GM23338 (cell line): ENCODE data around the gene MAPK7. TPM values are rescaled to one million over a fixed set of nuclear protein-coding genes. Genes with fewer than 3 reads are reported as not detected.

Experiments
- ATAC-seq: fragments of 200-7000 bp; cut with Tn5 transposase; 3 replicates; pipeline ENCODE4 v1.9.1; 2020
- DNase-seq: peaks from one replicate; pipeline ENCODE4 v3.0.0-alpha.2; 2015; ENCODE audit warnings: low spot score
- H2AFZ ChIP-seq: fragments of 200-600 bp; sonication (generic); 2 replicates; pipeline ENCODE4 v1.8.0; 2016; ENCODE audit warnings: antibody characterized with exemption, mild to moderate bottlenecking, moderate library complexity
- H3F3A ChIP-seq: fragments of 200-600 bp; sonication (generic); replicated peaks from 2 replicates; pipeline ENCODE4 v1.8.0; 2017; ENCODE audit warnings: antibody characterized with exemption, mixed run types, low read depth
- H3K27ac ChIP-seq: fragments of 200-600 bp; sonication (generic); 2 replicates; pipeline ENCODE4 v1.6.1; 2016; ENCODE audit warnings: low read depth
- H3K27me3 ChIP-seq: fragments of 200-600 bp; sonication (generic); 2 replicates; pipeline ENCODE4 v1.8.0; 2016; ENCODE audit warnings: mild to moderate bottlenecking, mixed run types, moderate library complexity; ENCODE audit not compliant: insufficient read depth
- H3K36me3 ChIP-seq: fragments of 200-600 bp; sonication (generic); 2 replicates; pipeline ENCODE4 v1.8.0; 2016; ENCODE audit warnings: mild to moderate bottlenecking; ENCODE audit not compliant: insufficient read depth
- H3K4me1 ChIP-seq: fragments of 200-600 bp; sonication (generic); 2 replicates; pipeline ENCODE4 v1.8.0; 2016; ENCODE audit warnings: mild to moderate bottlenecking, moderate library complexity; ENCODE audit not compliant: insufficient read depth
- H3K4me2 ChIP-seq: fragments of 200-600 bp; sonication (generic); 2 replicates; pipeline ENCODE4 v1.7.1; 2017; ENCODE audit warnings: mixed run types
- H3K4me3 ChIP-seq: fragments of 200-600 bp; sonication (generic); 2 replicates; pipeline ENCODE4 v1.6.1; 2016; ENCODE audit warnings: mixed run types
- H3K79me2 ChIP-seq: fragments of 200-600 bp; sonication (generic); replicated peaks from 2 replicates; pipeline ENCODE4 v1.8.0; 2017; ENCODE audit warnings: mild to moderate bottlenecking; ENCODE audit not compliant: insufficient read depth
- H3K9me2 ChIP-seq: fragments of 200-600 bp; sonication (generic); 2 replicates; pipeline ENCODE4 v1.8.0; 2017; ENCODE audit not compliant: insufficient read depth
- H4K20me1 ChIP-seq: fragments of 200-600 bp; sonication (generic); replicated peaks from 2 replicates; pipeline ENCODE4 v1.8.0; 2017; ENCODE audit warnings: mild to moderate bottlenecking; ENCODE audit not compliant: insufficient read depth
- H3K27ac Mint-ChIP-seq: 2 replicates; pipeline ENCODE4 v1.8.0; 2020; ENCODE audit warnings: inconsistent platforms, mild to moderate bottlenecking, moderate library complexity, mixed read lengths
- H3K27me3 Mint-ChIP-seq: 3 replicates; pipeline ENCODE4 v1.8.0; 2022; ENCODE audit warnings: low read depth, mild to moderate bottlenecking, moderate library complexity, mixed read lengths, inconsistent platforms; ENCODE audit not compliant: insufficient read depth, poor library complexity
- H3K36me3 Mint-ChIP-seq: 3 replicates; pipeline ENCODE4 v1.8.0; 2021; ENCODE audit warnings: low read depth, mild to moderate bottlenecking, inconsistent platforms, moderate library complexity, mixed read lengths
- H3K4me1 Mint-ChIP-seq: 3 replicates; pipeline ENCODE4 v1.8.0; 2020; ENCODE audit warnings: mild to moderate bottlenecking, inconsistent platforms, mixed read lengths
- H3K4me3 Mint-ChIP-seq: 3 replicates; pipeline ENCODE4 v1.8.0; 2021; ENCODE audit warnings: moderate library complexity, mild to moderate bottlenecking, inconsistent platforms, mixed read lengths
- H3K9me3 Mint-ChIP-seq: 3 replicates; pipeline ENCODE4 v1.8.0; 2020; ENCODE audit warnings: moderate library complexity, mild to moderate bottlenecking, inconsistent platforms, mixed read lengths
- CREB1 ChIP-seq: fragments of 250-450 bp; sonication (Bioruptor Pico); IDR thresholded peaks from 2 replicates; pipeline ENCODE4 v1.5.0; 2020; ENCODE audit warnings: low read depth, mild to moderate bottlenecking, moderate library complexity
- ETS1 ChIP-seq: IDR thresholded peaks from 2 replicates; pipeline ENCODE4 v1.6.1; 2016; ENCODE audit warnings: antibody characterized with exemption
- EZH2phosphoT487 ChIP-seq: fragments of 200-600 bp; sonication (generic); IDR thresholded peaks from one replicate; pipeline ENCODE4 v1.8.1; 2018; ENCODE audit warnings: antibody characterized with exemption; ENCODE audit not compliant: unreplicated experiment
- JUNB ChIP-seq: IDR thresholded peaks from one replicate; pipeline ENCODE4 v1.6.1; 2016; ENCODE audit warnings: antibody characterized with exemption; ENCODE audit not compliant: unreplicated experiment
- NANOG ChIP-seq: IDR thresholded peaks from 2 replicates; pipeline ENCODE4 v1.6.1; 2016; ENCODE audit warnings: antibody characterized with exemption, borderline replicate concordance
- POLR2AphosphoS5 ChIP-seq: IDR thresholded peaks from 2 replicates; pipeline ENCODE4 v1.6.1; 2016; ENCODE audit warnings: antibody characterized with exemption, low read depth
- REST ChIP-seq: IDR thresholded peaks from one replicate; pipeline ENCODE4 v1.6.1; 2018; ENCODE audit warnings: antibody characterized with exemption; ENCODE audit not compliant: unreplicated experiment
- ZNF331 ChIP-seq: fragments of 250-450 bp; sonication (Bioruptor Pico); IDR thresholded peaks from 2 replicates; pipeline ENCODE4 v1.5.0; 2020; ENCODE audit warnings: low read depth, mild to moderate bottlenecking, moderate library complexity
- ZNF462 ChIP-seq: fragments of 250-450 bp; sonication (Bioruptor Pico); IDR thresholded peaks from 2 replicates; pipeline ENCODE4 v1.5.0; 2020; ENCODE audit warnings: mild to moderate bottlenecking, moderate library complexity
- polyA plus RNA-seq: library from polyadenylated mRNA; unstranded; fragments of >200 nt; fragmentation: Nextera tagmentation; extraction: Ambion mirVana; gene quantifications from 2 replicates; pipeline ENCODE4 v1.2.1, GENCODE V29; 2016
- total RNA-seq: library from RNA; depleted of rRNA; stranded (reverse); fragments of >200 nt; shearing (Covaris generic); gene quantifications from 2 replicates; pipeline ENCODE4 v1.2.3, GENCODE V29; 2014

The MAPK7 gene
- total and polyA plus RNA-seq, 2 experiments from 2014 or later: 15.5 to 53.1 TPM

- TF ChIP-seq ZNF462 (CRISPR knock-in tag) (no peak), NANOG (no peak), EZH2phosphoT487 (no peak), ZNF331 (CRISPR knock-in tag) (no peak), JUNB (no peak)
These were observed 1.5 kb upstream of the MAPK7 start (continued) for GRCh38 chr17:19376811-19377210.

GRCh38 chr17:19377602-19378415 lies 489 bp upstream of the MAPK7 start:
- Histone ChIP-seq H3K27ac (peak overlapping the region; percentile 98), H2AFZ (peak overlapping the region; percentile 80), H3K27me3 (no peaks in the 10 kb centered on the region), H3K9me2 (no peaks in the 10 kb centered on the region), H3K36me3 (peaks cover 10% of the 10 kb centered on the region), H3K4me1 (peaks cover 9% of the 10 kb centered on the region), H3F3A (peaks cover 11% of the 10 kb centered on the region; the same call in 1 of the 2 replicates), H3K4me3 (peak overlapping the region; percentile 75), H3K79me2 (peaks cover 36% of the 10 kb centered on the region), H3K4me2 (peak overlapping the region; percentile 90), H4K20me1 (peaks cover 13% of the 10 kb centered on the region)
- no peaks in the 10 kb centered on the region for H3K9me3 Mint-ChIP-seq
- peak overlapping the region; percentile 99 for H3K27ac Mint-ChIP-seq
- peak overlapping the region; percentile 97 for H3K4me3 Mint-ChIP-seq
- H3K27me3 Mint-ChIP-seq: peaks cover 16% of the 10 kb centered on the region
- DNase-seq (peak; percentile 99), ATAC-seq (peak; percentile 93)
- TF ChIP-seq REST: peak; percentile 73
- peak; percentile 24; the same call in 1 of the 2 replicates for TF ChIP-seq CREB1 (CRISPR knock-in tag)
- TF ChIP-seq ZNF331 (CRISPR knock-in tag): no peak
- TF ChIP-seq ETS1: peak; percentile 55
- peak; percentile 83 for TF ChIP-seq POLR2AphosphoS5
- H3K4me1 Mint-ChIP-seq: peaks cover 16% of the 10 kb centered on the region
- peaks cover 36% of the 10 kb centered on the region for H3K36me3 Mint-ChIP-seq
